Measurements from ENCODE around the gene HSD3B1. TPM values are rescaled to one million over a fixed set of nuclear protein-coding genes. Genes with fewer than 3 reads are reported as not detected.
"Not testable (repeated sequence)": the region's sequence is repeated elsewhere in the genome, so short reads cannot be mapped to it uniquely, and the experiment has no call there.

Gene HSD3B1
- polyA plus RNA-seq, 3 donors from 2014 or later, result not detected

- H3K27me3 Mint-ChIP-seq (ENCODE audit: low read depth in 3 of 3); DNase-seq; H3K9me3 Mint-ChIP-seq; H3K4me3 Mint-ChIP-seq; H3K36me3 Mint-ChIP-seq; H3K4me1 Mint-ChIP-seq; H3K27ac Mint-ChIP-seq: not testable (repeated sequence)
These were observed 10.7 kb downstream of the HSD3B1 start for GRCh38 chr1:119517667-119518066.

- Mint-ChIP-seq H3K4me3 (no peak overlapping the region), H3K36me3 (no peaks in the 10 kb centered on the region), H3K4me1 (no peaks in the 10 kb centered on the region), H3K9me3 (peaks cover 1 to 15% (median 7%) of the 10 kb centered on the region in 6 donors), H3K27me3 (ENCODE audit: low read depth in 3 of 3) (peaks cover 0 to 2% (median 0%) of the 10 kb centered on the region in 3 donors), H3K27ac (no peak overlapping the region)
- DNase-seq, result no peak
These were observed 24.8 kb downstream of the HSD3B1 start for GRCh38 chr1:119531606-119532323.

GRCh38 chr1:119532324-119532910 lies 25.4 kb downstream of the HSD3B1 start:
- H3K4me3 Mint-ChIP-seq, result no peak overlapping the region
- peaks cover 1 to 13% (median 7%) of the 10 kb centered on the region in 6 donors for H3K9me3 Mint-ChIP-seq
- DNase-seq, result no peak
- no peaks in the 10 kb centered on the region for H3K4me1 Mint-ChIP-seq
- no peaks in the 10 kb centered on the region for H3K36me3 Mint-ChIP-seq
- no peak overlapping the region for H3K27ac Mint-ChIP-seq
- peaks cover 0 to 2% (median 0%) of the 10 kb centered on the region in 3 donors for H3K27me3 Mint-ChIP-seq (ENCODE audit: low read depth in 3 of 3)

- no peaks in the 10 kb centered on the region for H3K36me3 Mint-ChIP-seq
- H3K27me3 Mint-ChIP-seq (ENCODE audit: low read depth in 3 of 3), result peaks cover 0 to 2% (median 0%) of the 10 kb centered on the region in 3 donors
- H3K27ac Mint-ChIP-seq, result no peak overlapping the region
- no peaks in the 10 kb centered on the region for H3K4me1 Mint-ChIP-seq
- peaks cover 0 to 9% (median 3%) of the 10 kb centered on the region in 6 donors for H3K9me3 Mint-ChIP-seq
- H3K4me3 Mint-ChIP-seq, result no peak overlapping the region
- DNase-seq, result no peak
These were observed 28.4 kb downstream of the HSD3B1 start for GRCh38 chr1:119535381-119535780.

- no peaks in the 10 kb centered on the region for H3K4me1 Mint-ChIP-seq
- H3K27me3 Mint-ChIP-seq (ENCODE audit: low read depth in 3 of 3), result peaks cover 0 to 5% (median 2%) of the 10 kb centered on the region in 3 donors
These were observed 31.0 kb downstream of the HSD3B1 start for GRCh38 chr1:119537966-119538365.

GRCh38 chr1:119539636-119540035 lies 32.6 kb downstream of the HSD3B1 start:
- DNase-seq, result no peak
- peaks cover 0 to 5% (median 2%) of the 10 kb centered on the region in 3 donors for H3K27me3 Mint-ChIP-seq (ENCODE audit: low read depth in 3 of 3)
- no peaks in the 10 kb centered on the region for H3K36me3 Mint-ChIP-seq
- H3K4me3 Mint-ChIP-seq, result no peak overlapping the region
- H3K9me3 Mint-ChIP-seq, result peaks cover 0 to 3% (median 0%) of the 10 kb centered on the region in 6 donors
- no peaks in the 10 kb centered on the region for H3K4me1 Mint-ChIP-seq
- no peak overlapping the region for H3K27ac Mint-ChIP-seq

More at GRCh38 chr1:119537966-119538365, 31.0 kb downstream of the HSD3B1 start:
- H3K9me3 Mint-ChIP-seq, result peaks cover 0 to 3% (median 0%) of the 10 kb centered on the region in 6 donors
- no peaks in the 10 kb centered on the region for H3K36me3 Mint-ChIP-seq
- no peak overlapping the region for H3K4me3 Mint-ChIP-seq
- DNase-seq, result no peak
- no peak overlapping the region for H3K27ac Mint-ChIP-seq

GRCh38 chr1:119541389-119541788 lies 34.4 kb downstream of the HSD3B1 start:
- Mint-ChIP-seq H3K4me1 (no peaks in the 10 kb centered on the region), H3K4me3 (no peak overlapping the region), H3K36me3 (no peaks in the 10 kb centered on the region), H3K27ac (no peak overlapping the region), H3K27me3 (ENCODE audit: low read depth in 3 of 3) (peaks cover 0 to 5% (median 2%) of the 10 kb centered on the region in 3 donors), H3K9me3 (peaks cover 0 to 3% (median 0%) of the 10 kb centered on the region in 6 donors)
- no peak for DNase-seq

- Mint-ChIP-seq H3K9me3 (peaks cover 0 to 3% (median 0%) of the 10 kb centered on the region in 6 donors), H3K36me3 (no peaks in the 10 kb centered on the region), H3K27ac (no peak overlapping the region), H3K27me3 (ENCODE audit: low read depth in 3 of 3) (peaks cover 0 to 5% (median 2%) of the 10 kb centered on the region in 3 donors), H3K4me3 (no peak overlapping the region), H3K4me1 (no peaks in the 10 kb centered on the region)
- DNase-seq, result no peak
These were observed 35.5 kb downstream of the HSD3B1 start for GRCh38 chr1:119542492-119542946.

GRCh38 chr1:119544165-119544762 lies 37.3 kb downstream of the HSD3B1 start:
- H3K27ac Mint-ChIP-seq, result no peak overlapping the region
- H3K4me3 Mint-ChIP-seq, result no peak overlapping the region
- peaks cover 0 to 3% (median 0%) of the 10 kb centered on the region in 6 donors for H3K9me3 Mint-ChIP-seq
- H3K36me3 Mint-ChIP-seq, result no peaks in the 10 kb centered on the region
- no peaks in the 10 kb centered on the region for H3K4me1 Mint-ChIP-seq
- peaks cover 2 to 6% (median 2%) of the 10 kb centered on the region in 3 donors for H3K27me3 Mint-ChIP-seq (ENCODE audit: low read depth in 3 of 3)
- no peak for DNase-seq

GRCh38 chr1:119546641-119547040 lies 39.6 kb downstream of the HSD3B1 start:
- no peak for DNase-seq
- no peaks in the 10 kb centered on the region for H3K36me3 Mint-ChIP-seq
- H3K27me3 Mint-ChIP-seq (ENCODE audit: low read depth in 3 of 3), result peaks cover 2 to 4% (median 3%) of the 10 kb centered on the region in 3 donors
- H3K9me3 Mint-ChIP-seq, result no peaks in the 10 kb centered on the region
- no peaks in the 10 kb centered on the region for H3K4me1 Mint-ChIP-seq
- H3K27ac Mint-ChIP-seq, result no peak overlapping the region
- no peak overlapping the region for H3K4me3 Mint-ChIP-seq

- Mint-ChIP-seq H3K4me3 (no peak overlapping the region), H3K27ac (no peak overlapping the region), H3K4me1 (no peaks in the 10 kb centered on the region), H3K9me3 (no peaks in the 10 kb centered on the region), H3K36me3 (no peaks in the 10 kb centered on the region), H3K27me3 (ENCODE audit: low read depth in 3 of 3) (peaks cover 2 to 4% (median 2%) of the 10 kb centered on the region in 3 donors)
- no peak for DNase-seq
These were observed 40.3 kb downstream of the HSD3B1 start for GRCh38 chr1:119547306-119547705.

GRCh38 chr1:119547805-119548204 lies 40.8 kb downstream of the HSD3B1 start:
- no peak for DNase-seq
- Mint-ChIP-seq H3K27me3 (ENCODE audit: low read depth in 3 of 3) (peaks cover 2 to 3% (median 2%) of the 10 kb centered on the region in 3 donors), H3K9me3 (no peaks in the 10 kb centered on the region), H3K27ac (no peak overlapping the region), H3K4me1 (no peaks in the 10 kb centered on the region), H3K4me3 (no peak overlapping the region), H3K36me3 (no peaks in the 10 kb centered on the region)

GRCh38 chr1:119549719-119550132 lies 42.7 kb downstream of the HSD3B1 start:
- H3K4me1 Mint-ChIP-seq, result no peaks in the 10 kb centered on the region
- H3K36me3 Mint-ChIP-seq, result no peaks in the 10 kb centered on the region
- H3K4me3 Mint-ChIP-seq, result no peak overlapping the region
- H3K27ac Mint-ChIP-seq, result no peak overlapping the region
- H3K27me3 Mint-ChIP-seq (ENCODE audit: low read depth in 3 of 3), result peaks cover 2 to 3% (median 2%) of the 10 kb centered on the region in 3 donors
- no peak for DNase-seq
- H3K9me3 Mint-ChIP-seq, result no peaks in the 10 kb centered on the region

GRCh38 chr1:119550381-119550780 lies 43.4 kb downstream of the HSD3B1 start:
- Mint-ChIP-seq H3K9me3 (no peaks in the 10 kb centered on the region), H3K4me3 (no peak overlapping the region), H3K4me1 (no peaks in the 10 kb centered on the region), H3K36me3 (no peaks in the 10 kb centered on the region), H3K27ac (no peak overlapping the region), H3K27me3 (ENCODE audit: low read depth in 3 of 3) (peaks cover 2 to 3% (median 2%) of the 10 kb centered on the region in 3 donors)
- no peak for DNase-seq

Measured in immature natural killer cell (primary cell).